Hematopoietic multipotent progenitor cell treated with erythropoietin and hydrocortisone succinate and interleukin-3 and kit ligand, for 15 days (in vitro differentiated cells): ENCODE results near the gene ID3.
"Not testable (repeated sequence)": the region's sequence is repeated elsewhere in the genome, so short reads cannot be mapped to it uniquely, and the experiment has no call there.

Experiments used
- DNase-seq: peaks from one replicate; pipeline ENCODE4 v3.0.0-alpha.2; 2015; ENCODE audit warnings: low spot score

Gene ID3

GRCh38 chr1:23551849-23552248 lies 7.5 kb downstream of the ID3 start:
- no peak for DNase-seq

GRCh38 chr1:23548704-23549143 lies 10.6 kb downstream of the ID3 start:
- no peak for DNase-seq

- DNase-seq: no peak
Measured at GRCh38 chr1:23546897-23547584, 12.3 kb downstream of the ID3 start.

- no peak for DNase-seq
Measured at GRCh38 chr1:23545851-23546250, 13.4 kb downstream of the ID3 start.

- DNase-seq: peak; percentile 76
Measured at GRCh38 chr1:23544444-23545389, 14.6 kb downstream of the ID3 start.

- DNase-seq: no peak
Measured at GRCh38 chr1:23543707-23544443, 15.4 kb downstream of the ID3 start.

- DNase-seq: not testable (repeated sequence)
Measured at GRCh38 chr1:23542940-23543339, 16.4 kb downstream of the ID3 start.

GRCh38 chr1:23539698-23540266 lies 19.5 kb downstream of the ID3 start:
- DNase-seq: peak; percentile 94

- peak; percentile 52 for DNase-seq
Measured at GRCh38 chr1:23537296-23537973, 21.9 kb downstream of the ID3 start.

GRCh38 chr1:23533246-23534023 lies 25.9 kb downstream of the ID3 start:
- DNase-seq: no peak

GRCh38 chr1:23531562-23532094 lies 27.7 kb downstream of the ID3 start:
- no peak for DNase-seq

- peak; percentile 92 for DNase-seq
Measured at GRCh38 chr1:23530747-23531561, 28.3 kb downstream of the ID3 start, which contains the start of gene E2F2. Gene E2F2, minus strand, starts transcription at chr1:23531233. Its CDS starts 440 bp downstream, at chr1:23530793.

GRCh38 chr1:23530087-23530746 lies 29.1 kb downstream of the ID3 start:
- peak; percentile 58 for DNase-seq

- DNase-seq: peak; percentile 79
Measured at GRCh38 chr1:23529146-23530086, 29.9 kb downstream of the ID3 start.

- DNase-seq: peak; percentile 98
Measured at GRCh38 chr1:23528250-23528978, 30.9 kb downstream of the ID3 start.

GRCh38 chr1:23527900-23528249 lies 31.4 kb downstream of the ID3 start:
- no peak for DNase-seq

- no peak for DNase-seq
Measured at GRCh38 chr1:23527366-23527765, 31.9 kb downstream of the ID3 start.
